HG02642 (cell line): Measurements from ENCODE around the gene SLC9A2.

Experiments
- ATAC-seq: cut with Tn5 transposase; IDR thresholded peaks from one replicate; pipeline ENCODE4 v1.9.1; 2021; ENCODE audit warnings: mild to moderate bottlenecking; ENCODE audit not compliant: unreplicated experiment, poor library complexity

SLC9A2 gene

GRCh38 chr2:102615620-102616436 lies 3.5 kb upstream of the SLC9A2 start:
- ATAC-seq, result peak; percentile 89

- ATAC-seq, result no peak
These were observed 620 bp upstream of the SLC9A2 start for GRCh38 chr2:102618452-102619413.

- ATAC-seq, result no peak
These were observed 979 bp downstream of the SLC9A2 start for GRCh38 chr2:102620332-102620731.

GRCh38 chr2:102621630-102622029 lies 2.3 kb downstream of the SLC9A2 start:
- ATAC-seq, result no peak

- ATAC-seq, result no peak
These were observed 3.3 kb downstream of the SLC9A2 start for GRCh38 chr2:102622646-102623045.

GRCh38 chr2:102630458-102630857 lies 11.1 kb downstream of the SLC9A2 start:
- no peak for ATAC-seq

- ATAC-seq, result no peak
These were observed 13.2 kb downstream of the SLC9A2 start for GRCh38 chr2:102632380-102633175.

GRCh38 chr2:102634831-102635241 lies 15.5 kb downstream of the SLC9A2 start:
- no peak for ATAC-seq

- ATAC-seq, result no peak
These were observed 16.0 kb downstream of the SLC9A2 start for GRCh38 chr2:102635317-102635716.

GRCh38 chr2:102636283-102636907 lies 17.0 kb downstream of the SLC9A2 start:
- no peak for ATAC-seq

- no peak for ATAC-seq
These were observed 18.0 kb downstream of the SLC9A2 start for GRCh38 chr2:102637358-102637757.

- no peak for ATAC-seq
These were observed 20.1 kb downstream of the SLC9A2 start for GRCh38 chr2:102639429-102639828.

GRCh38 chr2:102652126-102652525 lies 32.8 kb downstream of the SLC9A2 start:
- no peak for ATAC-seq

GRCh38 chr2:102657770-102658169 lies 38.4 kb downstream of the SLC9A2 start:
- no peak for ATAC-seq

- ATAC-seq, result no peak
These were observed 40.7 kb downstream of the SLC9A2 start for GRCh38 chr2:102660070-102660469.

GRCh38 chr2:102660574-102660973 lies 41.2 kb downstream of the SLC9A2 start:
- ATAC-seq, result no peak

GRCh38 chr2:102661846-102662245 lies 42.5 kb downstream of the SLC9A2 start:
- no peak for ATAC-seq

- no peak for ATAC-seq
These were observed 43.5 kb downstream of the SLC9A2 start for GRCh38 chr2:102662833-102663232.

- ATAC-seq, result no peak
These were observed 44.0 kb downstream of the SLC9A2 start for GRCh38 chr2:102663381-102663780.

GRCh38 chr2:102664471-102664909 lies 45.1 kb downstream of the SLC9A2 start:
- ATAC-seq, result no peak
